ENCODE measurements around the gene RNF150.

- no peak for TF ChIP-seq CTCF (conservative IDR thresholded peaks at IDR 0.05)
- no peak for TF ChIP-seq EZH2 (IDR thresholded peaks at IDR 0.05; ENCODE audit: low read depth)
These were observed 206.6 kb downstream of the RNF150 start for GRCh38 chr4:140926672-140927071.

All from PC-9 (cell line).